HEK293T (cell line): ENCODE measurements around the gene PRR5.

Experiments used
- BHLHE40 ChIP-seq: fragments of 450-650 bp; IDR thresholded peaks from 2 replicates; pipeline ENCODE4 v1.6.1; 2016; ENCODE audit warnings: mild to moderate bottlenecking, moderate library complexity, borderline replicate concordance
- CTBP1 ChIP-seq: fragments of 450-650 bp; IDR thresholded peaks from 2 replicates; pipeline ENCODE4 v1.6.1; 2016; ENCODE audit warnings: borderline replicate concordance
- ELF4 ChIP-seq: fragments of 450-650 bp; IDR thresholded peaks from 2 replicates; pipeline ENCODE4 v1.6.1; 2017; ENCODE audit warnings: antibody characterized with exemption
- FOXA1 ChIP-seq: fragments of 450-650 bp; IDR thresholded peaks from 2 replicates; pipeline ENCODE4 v1.6.1; 2016; ENCODE audit warnings: mild to moderate bottlenecking
- FOXK2 ChIP-seq: fragments of 450-650 bp; IDR thresholded peaks from 2 replicates; pipeline ENCODE4 v1.6.1; 2016; ENCODE audit warnings: mild to moderate bottlenecking
- FOXM1 ChIP-seq: fragments of 450-650 bp; IDR thresholded peaks from 2 replicates; pipeline ENCODE4 v1.6.1; 2017; ENCODE audit warnings: mild to moderate bottlenecking, borderline replicate concordance
- HDGF ChIP-seq: fragments of 450-650 bp; IDR thresholded peaks from 2 replicates; pipeline ENCODE4 v1.6.1; 2017; ENCODE audit warnings: antibody characterized with exemption, borderline replicate concordance
- L3MBTL2 ChIP-seq: fragments of 450-650 bp; conservative IDR thresholded peaks from 2 replicates; pipeline ENCODE4 v1.6.1; 2016; ENCODE audit warnings: mild to moderate bottlenecking
- LEF1 ChIP-seq: fragments of 450-650 bp; IDR thresholded peaks from 2 replicates; pipeline ENCODE4 v1.6.1; 2017; ENCODE audit warnings: mild to moderate bottlenecking, borderline replicate concordance
- SP1 ChIP-seq: fragments of 450-650 bp; IDR thresholded peaks from 2 replicates; pipeline ENCODE4 v1.6.1; 2017
- SUZ12 ChIP-seq: fragments of 450-650 bp; IDR thresholded peaks from 2 replicates; pipeline ENCODE4 v1.6.1; 2016; ENCODE audit warnings: mild to moderate bottlenecking
- TARDBP ChIP-seq: fragments of 450-650 bp; IDR thresholded peaks from 2 replicates; pipeline ENCODE4 v1.6.1; 2016
- ZNF384 ChIP-seq: fragments of 450-650 bp; IDR thresholded peaks from 2 replicates; pipeline ENCODE4 v1.6.1; 2016
- TF ChIP-seq, protein P1 (sequence below): fragments of 450-650 bp; IDR thresholded peaks from 2 replicates; pipeline ENCODE4 v1.6.1; 2016

DNA sequence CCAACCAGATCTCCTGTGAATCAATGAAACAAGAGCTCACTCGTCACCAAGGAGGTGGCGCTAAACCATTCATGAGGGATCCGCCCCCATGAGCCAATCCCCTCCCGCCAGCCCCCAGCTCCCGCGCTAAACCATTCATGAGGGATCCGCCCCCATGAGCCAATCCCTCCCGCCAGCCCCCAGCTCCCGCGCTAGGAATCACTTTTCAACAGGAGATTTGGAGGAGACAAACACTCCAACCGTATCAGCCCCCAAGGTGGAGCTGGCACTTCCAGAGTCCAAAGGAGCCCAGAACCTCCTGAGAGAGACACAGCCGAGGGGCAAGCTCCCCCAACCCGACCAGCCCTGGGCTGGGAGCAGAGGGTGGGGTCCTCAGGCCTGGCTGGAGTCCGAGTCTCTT lies 40.9 kb upstream of the PRR5 start:
- TF ChIP-seq SP1, result no peak
- no peak for TF ChIP-seq TARDBP
- TF ChIP-seq SUZ12, result no peak
- no peak for TF ChIP-seq BHLHE40
- TF ChIP-seq, protein P1, sequence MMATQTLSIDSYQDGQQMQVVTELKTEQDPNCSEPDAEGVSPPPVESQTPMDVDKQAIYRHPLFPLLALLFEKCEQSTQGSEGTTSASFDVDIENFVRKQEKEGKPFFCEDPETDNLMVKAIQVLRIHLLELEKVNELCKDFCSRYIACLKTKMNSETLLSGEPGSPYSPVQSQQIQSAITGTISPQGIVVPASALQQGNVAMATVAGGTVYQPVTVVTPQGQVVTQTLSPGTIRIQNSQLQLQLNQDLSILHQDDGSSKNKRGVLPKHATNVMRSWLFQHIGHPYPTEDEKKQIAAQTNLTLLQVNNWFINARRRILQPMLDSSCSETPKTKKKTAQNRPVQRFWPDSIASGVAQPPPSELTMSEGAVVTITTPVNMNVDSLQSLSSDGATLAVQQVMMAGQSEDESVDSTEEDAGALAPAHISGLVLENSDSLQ, result no peak
- no peak for TF ChIP-seq FOXK2
- no peak for TF ChIP-seq FOXM1
- no peak for TF ChIP-seq FOXA1
- TF ChIP-seq CTBP1, result no peak
- TF ChIP-seq ZNF384, result no peak
- TF ChIP-seq LEF1, result no peak
- TF ChIP-seq HDGF, result no peak
- TF ChIP-seq L3MBTL2, result no peak
- TF ChIP-seq ELF4, result no peak
